NCI-H2107 (cell line): Measurements from ENCODE around the gene MVB12B.
"Not testable (repeated sequence)": the region's sequence is repeated elsewhere in the genome, so short reads cannot be mapped to it uniquely, and the experiment has no call there.

Experiments used
- DNase-seq: peaks from one replicate; lab custom pipeline; 2025; lab: John Stamatoyannopoulos, UW

The MVB12B gene

DNA sequence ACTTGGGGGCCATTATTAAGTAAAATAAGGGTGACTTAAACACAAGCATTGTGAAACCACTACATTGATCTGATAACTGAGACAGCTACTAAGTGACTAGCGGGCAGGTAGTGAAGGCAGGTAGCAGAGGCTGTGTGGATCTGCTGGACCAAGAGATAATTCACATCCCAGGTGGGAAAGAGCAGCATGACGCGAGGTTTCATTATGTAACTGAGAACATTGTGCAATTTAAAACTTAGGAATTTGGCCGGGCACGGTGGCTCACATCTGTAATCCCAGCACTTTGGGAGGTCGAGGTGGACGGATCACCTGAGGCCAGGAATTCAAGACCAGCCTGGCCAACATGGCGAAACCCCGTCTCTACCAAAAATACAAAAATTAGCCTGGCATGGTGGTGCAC lies 213.8 kb downstream of the MVB12B start:
- not testable (repeated sequence) for DNase-seq

DNA sequence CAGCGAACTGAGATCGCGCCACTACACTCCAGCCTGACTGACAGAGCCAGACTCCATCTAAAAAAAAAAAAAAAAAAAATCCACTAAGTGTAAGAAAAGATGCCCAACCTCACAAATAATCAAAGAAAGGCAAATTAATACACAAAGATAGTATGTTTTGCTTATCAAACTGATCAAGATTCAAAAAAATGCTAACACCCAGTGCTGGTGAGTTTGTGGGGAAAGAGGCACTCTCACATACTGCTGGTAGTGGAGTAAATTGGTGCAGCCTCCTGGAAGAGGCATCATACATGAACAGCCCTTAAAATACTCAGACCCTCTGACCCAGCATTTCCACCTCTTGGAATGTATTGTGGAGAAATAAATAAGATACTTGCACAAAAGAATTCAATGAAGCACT lies 216.9 kb downstream of the MVB12B start:
- no peak for DNase-seq

DNA sequence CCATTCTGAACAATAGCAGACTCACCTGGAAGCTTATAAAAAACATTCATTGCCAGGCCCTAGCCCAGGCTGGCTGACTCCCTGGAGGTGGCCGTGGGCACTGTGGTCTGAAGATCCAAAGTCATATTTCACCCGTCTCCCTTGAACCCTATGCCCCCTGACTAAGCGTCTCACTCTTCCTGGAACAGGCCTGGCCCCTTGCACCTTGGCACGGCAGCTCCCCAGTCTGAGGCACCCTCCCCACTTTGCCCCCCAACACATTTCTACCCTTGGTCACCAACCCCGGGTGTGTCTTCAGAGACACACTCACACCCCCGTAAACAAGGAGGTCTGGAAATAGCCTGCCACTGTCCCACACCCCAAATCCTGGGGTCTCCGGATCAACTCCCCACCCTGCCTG lies 218.5 kb downstream of the MVB12B start:
- DNase-seq = no peak

DNA sequence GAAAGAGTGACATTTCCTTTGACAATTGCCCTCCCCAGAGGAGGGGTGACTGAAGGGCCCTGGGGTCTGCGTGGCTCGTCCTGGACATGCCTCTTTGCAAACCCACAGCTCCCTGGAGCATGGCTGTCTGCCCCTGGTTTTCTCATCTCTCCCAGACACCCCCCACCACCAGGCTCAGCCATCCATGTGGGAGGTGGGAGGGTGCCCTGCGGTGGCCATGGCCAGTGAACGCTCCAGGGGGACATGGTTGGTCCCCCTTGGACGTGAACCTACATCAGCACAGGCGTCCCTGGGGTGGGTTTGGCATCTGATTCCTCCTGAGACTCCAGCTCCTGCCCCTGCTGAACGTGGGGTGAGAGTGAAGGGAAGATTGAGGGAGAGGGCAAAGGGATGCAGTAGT lies 219.4 kb downstream of the MVB12B start:
- DNase-seq = no peak

DNA sequence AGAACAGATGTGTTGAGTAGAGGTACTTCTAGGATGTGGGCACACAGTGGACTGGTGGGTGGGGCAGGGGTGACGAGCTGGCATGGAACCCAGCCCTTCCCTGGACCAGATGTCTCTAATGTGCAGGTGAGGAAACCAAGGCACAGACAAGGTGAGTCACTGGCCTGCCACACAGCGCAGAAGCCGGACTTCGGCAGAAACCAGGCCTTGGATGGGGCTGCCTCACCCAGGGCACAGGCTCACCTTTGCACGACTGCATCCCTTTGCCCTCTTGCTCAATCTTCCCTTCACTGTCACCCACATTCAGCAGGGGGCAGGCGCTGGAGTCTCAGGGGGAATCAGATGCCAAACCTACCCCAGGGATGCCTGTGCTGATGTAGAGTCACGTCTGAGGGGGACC lies 221.7 kb downstream of the MVB12B start:
- DNase-seq = no peak

DNA sequence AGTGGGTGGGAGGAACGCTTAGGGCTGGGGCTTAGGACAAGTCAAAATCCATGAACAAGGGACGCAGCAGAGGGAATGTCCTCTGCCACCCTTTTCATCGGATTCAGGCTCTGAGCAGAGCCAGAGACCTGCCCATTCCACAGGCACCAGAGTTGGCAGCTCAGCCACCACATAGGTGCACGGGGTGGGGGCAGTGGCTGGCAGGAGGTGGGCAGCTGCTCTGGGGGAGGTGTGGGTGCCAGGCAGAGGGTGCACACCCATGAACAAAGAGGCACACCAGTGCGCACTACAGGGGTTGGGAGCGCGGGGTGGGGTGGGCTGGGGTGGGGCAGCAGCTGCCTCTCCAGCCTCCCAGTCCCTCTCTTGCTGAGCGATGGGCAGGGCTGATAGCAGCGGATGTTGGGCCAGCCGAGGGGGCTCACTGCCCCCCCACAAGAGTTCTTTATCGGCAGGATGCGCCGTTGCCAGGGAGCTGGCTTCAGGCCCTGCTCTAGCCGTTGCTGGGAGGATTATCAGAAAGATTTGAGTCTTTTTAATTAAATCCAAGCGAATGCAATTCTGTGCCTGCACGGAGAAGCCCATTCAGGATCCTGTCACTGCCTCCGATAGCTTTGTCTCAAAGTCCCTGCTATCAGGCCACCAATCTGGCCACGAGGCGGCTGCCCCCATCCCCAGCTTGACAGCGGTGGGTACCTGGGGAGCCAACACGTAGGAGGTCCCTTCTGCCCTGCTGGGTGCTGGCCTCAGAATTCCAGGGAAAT lies 222.8 kb downstream of the MVB12B start:
- no peak for DNase-seq

DNA sequence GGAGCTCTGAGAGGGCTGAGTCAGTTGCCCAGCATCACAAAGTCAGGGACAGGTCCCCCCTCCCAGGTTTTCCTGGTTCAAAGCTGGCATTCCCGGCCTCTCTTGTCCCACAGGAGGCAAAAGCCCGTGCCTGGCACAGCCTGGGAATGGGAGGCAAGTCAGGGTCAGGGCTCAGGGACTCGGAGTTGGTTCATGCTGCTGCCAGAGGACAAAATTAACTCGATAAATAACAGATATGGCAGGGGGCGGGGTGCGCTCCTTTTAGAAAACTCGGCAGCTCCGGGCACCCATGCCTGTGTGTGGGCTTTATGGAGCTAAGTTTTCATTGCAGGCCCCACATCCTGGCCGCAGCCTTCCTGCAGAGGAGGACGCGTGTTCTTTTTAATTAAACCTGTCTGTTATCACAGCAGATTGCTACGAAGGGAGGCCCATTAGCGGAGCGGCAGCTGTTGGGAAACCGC lies 224.3 kb downstream of the MVB12B start:
- no peak for DNase-seq

DNA sequence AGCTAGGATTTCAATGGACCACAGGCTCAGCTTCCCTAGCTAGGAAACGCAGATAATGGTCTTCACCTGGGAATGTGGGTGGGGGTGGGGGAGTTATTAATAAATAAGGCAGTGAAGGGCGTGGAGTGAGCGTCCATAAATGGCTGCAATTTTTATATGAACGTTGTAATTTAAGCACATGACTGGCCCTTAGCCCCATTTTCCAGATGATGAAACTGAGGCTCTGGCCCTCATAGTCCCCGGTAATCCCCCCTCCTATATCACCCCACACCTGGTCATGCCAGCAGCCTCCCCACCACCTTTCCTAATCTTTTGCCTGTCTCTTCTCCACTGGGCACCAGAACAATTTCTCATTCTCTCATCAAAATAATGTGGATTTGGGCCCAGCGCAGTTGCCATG lies 225.2 kb downstream of the MVB12B start:
- DNase-seq = no peak

DNA sequence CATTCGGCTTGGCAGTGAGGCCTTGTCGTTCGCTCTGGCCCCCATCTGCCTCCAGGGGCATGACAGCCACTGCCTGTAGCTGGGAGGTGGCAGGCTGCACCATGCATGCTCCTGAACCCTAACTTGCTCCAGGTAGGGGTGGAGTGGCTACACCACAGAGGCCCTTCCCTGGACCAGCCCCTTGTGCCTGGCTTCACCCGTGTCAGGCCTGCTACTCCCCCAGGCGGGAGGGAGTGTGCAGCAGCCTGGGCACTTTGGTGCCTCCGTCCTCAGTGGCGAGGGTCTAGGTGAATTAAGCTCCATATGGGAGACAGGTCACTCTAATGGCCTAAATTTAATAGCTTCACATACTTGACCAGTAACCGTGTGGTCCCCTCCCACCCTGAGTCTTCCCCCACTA lies 227.7 kb downstream of the MVB12B start:
- DNase-seq = no peak

DNA sequence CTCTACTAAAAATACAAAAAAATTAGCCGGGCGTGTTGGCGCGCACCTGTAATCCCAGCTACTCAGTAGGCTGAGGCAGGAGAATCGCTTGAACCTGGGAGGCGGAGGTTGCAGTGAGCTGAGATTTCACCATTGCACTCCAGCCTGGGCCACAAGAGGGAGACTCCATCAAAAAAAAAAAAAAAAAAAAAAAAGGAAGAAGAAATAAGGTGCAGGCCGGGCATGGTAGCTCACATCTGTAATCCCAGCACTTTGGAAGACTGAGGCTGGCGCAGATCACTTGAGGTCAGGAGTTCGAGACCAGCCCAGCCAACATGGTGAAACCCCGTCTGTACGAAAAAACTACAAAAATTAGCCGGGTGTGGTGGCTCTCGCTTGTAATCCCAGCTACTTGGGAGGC lies 228.8 kb downstream of the MVB12B start:
- not testable (repeated sequence) for DNase-seq
